ENCODE measurements around the gene SLC6A11.

SLC6A11 gene

DNA sequence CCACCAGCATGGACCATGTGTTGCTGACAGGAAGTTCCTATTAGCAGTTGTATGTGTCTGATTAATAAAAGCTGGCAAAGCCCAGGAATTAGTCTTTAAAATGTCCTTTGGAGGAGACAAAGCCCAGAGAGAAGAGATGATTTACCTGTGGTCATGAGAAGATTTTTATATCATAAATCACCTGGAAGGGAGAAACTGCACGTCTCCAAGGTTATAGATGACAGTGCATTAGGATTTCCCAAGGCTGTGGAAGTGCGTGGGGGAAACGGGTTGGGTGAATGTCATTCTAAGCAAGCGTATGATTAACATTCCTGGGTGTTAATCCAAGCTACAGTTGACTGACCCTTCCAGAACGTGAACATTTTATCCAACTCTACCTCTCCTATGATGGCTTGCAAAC, 76.6 kb downstream of the SLC6A11 start:
- Histone ChIP-seq H3K27me3 (replicated peaks; ENCODE audit: control insufficient read depth, insufficient read depth, low read length) (peaks cover 6% of the 10 kb centered on the region), H3K4me3 (ENCODE audit: low read length) (no peak overlapping the region), H3K4me1 (ENCODE audit: control insufficient read depth, insufficient read depth, low read length) (no peaks in the 10 kb centered on the region), H3K9me3 (ENCODE audit: control insufficient read depth, low read length) (peaks cover 28% of the 10 kb centered on the region), H3K36me3 (ENCODE audit: control insufficient read depth, insufficient read depth, low read length, severe bottlenecking) (no peaks in the 10 kb centered on the region), H3K9ac (ENCODE audit: low read length) (no peak overlapping the region)
- DNase-seq (ENCODE audit: low read depth): no peak

- no peaks in the 10 kb centered on the region for H3K4me1 ChIP-seq (ENCODE audit: control insufficient read depth, insufficient read depth, low read length)
- DNase-seq (ENCODE audit: low read depth): no peak
Measured at GRCh38 chr3:10901296-10901945, 85.4 kb downstream of the SLC6A11 start.

DNA sequence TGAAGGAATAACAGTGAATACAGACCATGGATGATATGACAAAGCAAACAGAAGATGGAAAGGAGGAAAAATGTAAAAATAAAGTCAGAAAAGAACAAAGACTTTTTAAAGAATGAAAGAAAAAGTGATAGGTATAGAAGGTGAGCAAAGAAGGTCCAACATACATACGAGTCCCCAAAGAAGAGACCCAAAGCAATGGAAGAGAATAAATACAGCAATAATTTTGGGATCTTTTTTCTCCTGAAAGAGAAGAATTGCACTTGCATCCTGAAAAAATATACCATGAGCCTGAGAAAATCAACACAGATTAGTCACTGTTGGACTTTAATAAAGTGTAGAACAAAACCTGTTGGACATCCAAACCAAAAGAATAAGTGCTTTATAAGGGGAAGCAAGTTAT, 91.2 kb downstream of the SLC6A11 start:
- peaks cover 23% of the 10 kb centered on the region for H3K27me3 ChIP-seq (replicated peaks; ENCODE audit: control insufficient read depth, insufficient read depth, low read length)
- H3K9ac ChIP-seq (ENCODE audit: low read length): no peak overlapping the region
- peaks cover 56% of the 10 kb centered on the region for H3K9me3 ChIP-seq (ENCODE audit: control insufficient read depth, low read length)
- peak overlapping the region; percentile 33 for H3K4me3 ChIP-seq (ENCODE audit: low read length)
- H3K4me1 ChIP-seq (ENCODE audit: control insufficient read depth, insufficient read depth, low read length): no peaks in the 10 kb centered on the region
- no peak for DNase-seq (ENCODE audit: low read depth)
- no peaks in the 10 kb centered on the region for H3K36me3 ChIP-seq (ENCODE audit: control insufficient read depth, insufficient read depth, low read length, severe bottlenecking)

More at GRCh38 chr3:10901296-10901945, 85.4 kb downstream of the SLC6A11 start:
- Histone ChIP-seq H3K36me3 (ENCODE audit: control insufficient read depth, insufficient read depth, low read length, severe bottlenecking) (no peaks in the 10 kb centered on the region), H3K4me3 (ENCODE audit: low read length) (no peak overlapping the region), H3K9me3 (ENCODE audit: control insufficient read depth, low read length) (peaks cover 29% of the 10 kb centered on the region), H3K27me3 (replicated peaks; ENCODE audit: control insufficient read depth, insufficient read depth, low read length) (peaks cover 21% of the 10 kb centered on the region), H3K9ac (ENCODE audit: low read length) (no peak overlapping the region)

GRCh38 chr3:10910367-10910766, 94.3 kb downstream of the SLC6A11 start:
- H3K9ac ChIP-seq (ENCODE audit: low read length): no peak overlapping the region
- H3K9me3 ChIP-seq (ENCODE audit: control insufficient read depth, low read length): peaks cover 49% of the 10 kb centered on the region
- no peak overlapping the region for H3K4me3 ChIP-seq (ENCODE audit: low read length)
- no peaks in the 10 kb centered on the region for H3K36me3 ChIP-seq (ENCODE audit: control insufficient read depth, insufficient read depth, low read length, severe bottlenecking)
- peaks cover 35% of the 10 kb centered on the region for H3K27me3 ChIP-seq (replicated peaks; ENCODE audit: control insufficient read depth, insufficient read depth, low read length)
- DNase-seq (ENCODE audit: low read depth): no peak
- no peaks in the 10 kb centered on the region for H3K4me1 ChIP-seq (ENCODE audit: control insufficient read depth, insufficient read depth, low read length)

DNA sequence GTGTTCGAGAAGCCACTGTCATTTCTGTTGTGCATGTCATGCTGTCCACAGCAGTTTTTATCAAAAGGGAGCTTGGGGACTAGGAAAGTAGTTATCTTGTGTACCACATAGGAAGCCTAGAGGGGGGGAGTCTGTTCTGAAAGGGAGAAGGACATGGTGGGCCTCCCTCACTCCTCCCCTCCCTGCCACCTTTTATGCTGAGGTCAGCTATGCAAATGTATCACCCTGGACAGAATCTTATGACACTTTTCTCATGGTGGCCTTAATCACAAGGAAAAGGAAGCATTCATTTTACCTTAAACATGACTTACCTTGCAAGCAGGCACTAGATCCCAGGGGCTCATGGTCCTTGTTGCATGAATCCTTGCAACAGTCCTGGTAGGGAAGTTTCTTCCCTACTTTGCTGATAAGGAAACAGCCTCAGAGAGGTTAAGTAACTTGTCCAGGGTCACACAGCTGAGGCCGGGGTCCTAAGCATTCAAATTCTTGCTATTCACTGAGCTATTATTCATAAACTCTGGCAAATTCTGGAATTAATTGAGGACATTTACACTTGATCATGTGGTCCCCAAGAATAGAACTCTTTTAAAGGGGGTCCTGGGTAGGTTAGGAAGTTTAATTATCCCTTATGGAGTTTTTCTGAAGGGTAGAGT, 95.4 kb downstream of the SLC6A11 start:
- Histone ChIP-seq H3K36me3 (ENCODE audit: control insufficient read depth, insufficient read depth, low read length, severe bottlenecking) (no peaks in the 10 kb centered on the region), H3K9ac (ENCODE audit: low read length) (no peak overlapping the region), H3K27me3 (replicated peaks; ENCODE audit: control insufficient read depth, insufficient read depth, low read length) (peaks cover 42% of the 10 kb centered on the region), H3K4me3 (ENCODE audit: low read length) (no peak overlapping the region), H3K9me3 (ENCODE audit: control insufficient read depth, low read length) (peaks cover 45% of the 10 kb centered on the region), H3K4me1 (ENCODE audit: control insufficient read depth, insufficient read depth, low read length) (no peaks in the 10 kb centered on the region)
- DNase-seq (ENCODE audit: low read depth): no peak

DNA sequence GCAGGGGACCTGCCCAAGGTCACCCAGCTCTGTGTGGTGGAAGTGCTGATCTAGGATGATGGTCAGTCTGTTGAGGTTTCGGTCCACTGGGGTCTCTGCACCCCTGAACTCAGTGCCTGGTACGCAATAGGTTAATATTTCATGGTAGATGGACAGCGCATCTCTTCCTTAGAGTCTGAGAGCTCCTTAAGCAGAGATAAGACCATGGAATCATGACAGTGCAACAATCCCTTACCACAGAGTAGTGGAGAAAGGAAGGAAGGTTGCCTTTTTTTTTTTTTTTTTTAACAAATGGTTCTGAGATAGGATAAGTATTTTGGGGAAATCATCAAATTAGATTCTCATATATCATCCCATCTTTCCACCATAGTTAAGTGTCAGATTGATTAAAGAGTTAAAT, 96.8 kb downstream of the SLC6A11 start:
- no peak overlapping the region for H3K9ac ChIP-seq (ENCODE audit: low read length)
- DNase-seq (ENCODE audit: low read depth): no peak
- H3K27me3 ChIP-seq (replicated peaks; ENCODE audit: control insufficient read depth, insufficient read depth, low read length): peaks cover 42% of the 10 kb centered on the region
- H3K4me3 ChIP-seq (ENCODE audit: low read length): no peak overlapping the region
- no peaks in the 10 kb centered on the region for H3K4me1 ChIP-seq (ENCODE audit: control insufficient read depth, insufficient read depth, low read length)
- H3K9me3 ChIP-seq (ENCODE audit: control insufficient read depth, low read length): peaks cover 32% of the 10 kb centered on the region
- no peaks in the 10 kb centered on the region for H3K36me3 ChIP-seq (ENCODE audit: control insufficient read depth, insufficient read depth, low read length, severe bottlenecking)

DNA sequence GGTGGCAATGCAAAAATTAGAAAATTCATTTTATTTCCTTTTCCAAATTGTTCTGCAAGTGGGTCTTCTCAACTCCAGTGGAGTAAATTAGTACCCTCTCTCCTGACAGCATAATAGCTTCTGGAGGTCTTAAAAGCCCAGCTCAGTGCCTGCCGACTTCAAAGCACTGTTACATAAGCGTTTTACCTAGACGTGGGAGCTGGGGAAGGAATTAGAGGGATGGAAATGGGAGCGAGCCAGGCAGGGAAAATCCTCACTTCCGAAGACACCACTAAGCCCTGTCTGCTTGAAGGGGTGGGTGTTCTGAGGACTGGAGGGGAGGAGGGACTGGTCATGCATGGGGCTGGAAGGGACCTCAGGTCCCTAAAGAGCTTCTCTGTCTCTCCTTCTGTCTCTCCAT, 99.3 kb downstream of the SLC6A11 start:
- H3K4me1 ChIP-seq (ENCODE audit: control insufficient read depth, insufficient read depth, low read length): no peaks in the 10 kb centered on the region
- DNase-seq (ENCODE audit: low read depth): no peak
- H3K9me3 ChIP-seq (ENCODE audit: control insufficient read depth, low read length): peaks cover 11% of the 10 kb centered on the region
- H3K4me3 ChIP-seq (ENCODE audit: low read length): no peak overlapping the region
- no peak overlapping the region for H3K9ac ChIP-seq (ENCODE audit: low read length)
- H3K36me3 ChIP-seq (ENCODE audit: control insufficient read depth, insufficient read depth, low read length, severe bottlenecking): no peaks in the 10 kb centered on the region
- peaks cover 54% of the 10 kb centered on the region for H3K27me3 ChIP-seq (replicated peaks; ENCODE audit: control insufficient read depth, insufficient read depth, low read length)

- H3K27me3 ChIP-seq (replicated peaks; ENCODE audit: control insufficient read depth, insufficient read depth, low read length): peaks cover 47% of the 10 kb centered on the region
- DNase-seq (ENCODE audit: low read depth): no peak
- H3K4me1 ChIP-seq (ENCODE audit: control insufficient read depth, insufficient read depth, low read length): no peaks in the 10 kb centered on the region
- H3K36me3 ChIP-seq (ENCODE audit: control insufficient read depth, insufficient read depth, low read length, severe bottlenecking): no peaks in the 10 kb centered on the region
- peaks cover 27% of the 10 kb centered on the region for H3K9me3 ChIP-seq (ENCODE audit: control insufficient read depth, low read length)
- no peak overlapping the region for H3K9ac ChIP-seq (ENCODE audit: low read length)
- H3K4me3 ChIP-seq (ENCODE audit: low read length): no peak overlapping the region
Measured at GRCh38 chr3:10917176-10917575, 101.1 kb downstream of the SLC6A11 start.

DNA sequence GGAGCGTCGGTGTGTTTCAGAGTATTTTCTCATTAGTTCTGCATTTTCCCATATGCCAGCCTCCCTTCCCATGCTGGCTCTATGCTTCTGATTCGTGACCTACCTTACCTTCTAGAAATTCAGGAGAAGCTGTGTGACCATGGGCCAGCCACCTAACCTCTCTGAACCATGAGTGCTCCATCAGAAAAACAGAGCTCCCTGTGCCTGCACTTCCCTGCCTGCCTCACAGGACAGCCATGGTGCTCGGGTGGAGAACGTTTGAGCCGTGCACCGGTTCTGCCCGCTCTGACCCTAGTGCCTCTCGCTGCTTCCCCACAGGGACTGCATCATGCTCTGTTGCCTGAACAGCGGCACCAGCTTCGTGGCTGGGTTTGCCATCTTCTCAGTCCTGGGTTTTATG, 102.0 kb downstream of the SLC6A11 start:
- Histone ChIP-seq H3K4me1 (ENCODE audit: control insufficient read depth, insufficient read depth, low read length) (no peaks in the 10 kb centered on the region), H3K9ac (ENCODE audit: low read length) (no peak overlapping the region), H3K36me3 (ENCODE audit: control insufficient read depth, insufficient read depth, low read length, severe bottlenecking) (no peaks in the 10 kb centered on the region), H3K4me3 (ENCODE audit: low read length) (no peak overlapping the region), H3K27me3 (replicated peaks; ENCODE audit: control insufficient read depth, insufficient read depth, low read length) (peaks cover 40% of the 10 kb centered on the region), H3K9me3 (ENCODE audit: control insufficient read depth, low read length) (peaks cover 35% of the 10 kb centered on the region)
- no peak for DNase-seq (ENCODE audit: low read depth)

DNA sequence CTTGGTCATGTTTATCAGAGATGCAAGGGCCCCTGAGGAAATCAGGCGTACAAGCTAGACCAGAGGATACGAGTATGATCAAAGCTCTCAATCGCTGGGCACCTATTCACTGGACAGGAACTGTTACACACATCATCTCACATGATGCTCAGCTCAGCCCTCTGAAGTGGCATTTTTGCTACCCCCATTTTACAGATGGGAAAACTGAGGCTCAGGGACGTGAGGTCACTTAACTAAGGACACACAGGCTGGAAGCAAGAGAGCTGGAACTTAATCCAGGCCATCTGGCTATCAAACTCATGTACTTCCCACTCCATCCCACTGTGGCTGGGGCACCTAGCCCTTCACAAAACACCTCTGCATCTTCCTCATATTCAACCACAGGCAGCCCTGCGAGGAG, 103.6 kb downstream of the SLC6A11 start:
- DNase-seq (ENCODE audit: low read depth): no peak
- peaks cover 32% of the 10 kb centered on the region for H3K27me3 ChIP-seq (replicated peaks; ENCODE audit: control insufficient read depth, insufficient read depth, low read length)
- no peak overlapping the region for H3K4me3 ChIP-seq (ENCODE audit: low read length)
- no peaks in the 10 kb centered on the region for H3K36me3 ChIP-seq (ENCODE audit: control insufficient read depth, insufficient read depth, low read length, severe bottlenecking)
- H3K9ac ChIP-seq (ENCODE audit: low read length): no peak overlapping the region
- no peaks in the 10 kb centered on the region for H3K4me1 ChIP-seq (ENCODE audit: control insufficient read depth, insufficient read depth, low read length)
- peaks cover 44% of the 10 kb centered on the region for H3K9me3 ChIP-seq (ENCODE audit: control insufficient read depth, low read length)

GRCh38 chr3:10925436-10926255, 109.6 kb downstream of the SLC6A11 start:
- H3K4me1 ChIP-seq (ENCODE audit: control insufficient read depth, insufficient read depth, low read length): peaks cover 16% of the 10 kb centered on the region
- H3K9ac ChIP-seq (ENCODE audit: low read length): no peak overlapping the region
- H3K4me3 ChIP-seq (ENCODE audit: low read length): no peak overlapping the region
- peaks cover 38% of the 10 kb centered on the region for H3K9me3 ChIP-seq (ENCODE audit: control insufficient read depth, low read length)
- H3K27me3 ChIP-seq (replicated peaks; ENCODE audit: control insufficient read depth, insufficient read depth, low read length): peaks cover 11% of the 10 kb centered on the region
- DNase-seq (ENCODE audit: low read depth): no peak
- no peaks in the 10 kb centered on the region for H3K36me3 ChIP-seq (ENCODE audit: control insufficient read depth, insufficient read depth, low read length, severe bottlenecking)
